ENCODE measurements around the gene ZNF219. TPM values are rescaled to one million over a fixed set of nuclear protein-coding genes. Genes with fewer than 3 reads are reported as not detected.

The ZNF219 gene
- total RNA-seq, 1 experiment from 2014 or later, result 6.0 TPM

GRCh38 chr14:21113369-21113768 is 14.9 kb upstream of the ZNF219 start:
- H3K9ac ChIP-seq (ENCODE audit: low read length), result no peak overlapping the region
- no peak for ATAC-seq
- TF ChIP-seq, protein P1, sequence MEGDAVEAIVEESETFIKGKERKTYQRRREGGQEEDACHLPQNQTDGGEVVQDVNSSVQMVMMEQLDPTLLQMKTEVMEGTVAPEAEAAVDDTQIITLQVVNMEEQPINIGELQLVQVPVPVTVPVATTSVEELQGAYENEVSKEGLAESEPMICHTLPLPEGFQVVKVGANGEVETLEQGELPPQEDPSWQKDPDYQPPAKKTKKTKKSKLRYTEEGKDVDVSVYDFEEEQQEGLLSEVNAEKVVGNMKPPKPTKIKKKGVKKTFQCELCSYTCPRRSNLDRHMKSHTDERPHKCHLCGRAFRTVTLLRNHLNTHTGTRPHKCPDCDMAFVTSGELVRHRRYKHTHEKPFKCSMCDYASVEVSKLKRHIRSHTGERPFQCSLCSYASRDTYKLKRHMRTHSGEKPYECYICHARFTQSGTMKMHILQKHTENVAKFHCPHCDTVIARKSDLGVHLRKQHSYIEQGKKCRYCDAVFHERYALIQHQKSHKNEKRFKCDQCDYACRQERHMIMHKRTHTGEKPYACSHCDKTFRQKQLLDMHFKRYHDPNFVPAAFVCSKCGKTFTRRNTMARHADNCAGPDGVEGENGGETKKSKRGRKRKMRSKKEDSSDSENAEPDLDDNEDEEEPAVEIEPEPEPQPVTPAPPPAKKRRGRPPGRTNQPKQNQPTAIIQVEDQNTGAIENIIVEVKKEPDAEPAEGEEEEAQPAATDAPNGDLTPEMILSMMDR (conservative IDR thresholded peaks at IDR 0.05; ENCODE audit: low read depth, low read length), result no peak
- TF ChIP-seq EZH2 (IDR thresholded peaks at IDR 0.05; ENCODE audit: low read length, unreplicated experiment) (no peak), EZH2phosphoT487 (IDR thresholded peaks at IDR 0.05; ENCODE audit: borderline replicate concordance, low read length) (no peak)
- no peaks in the 10 kb centered on the region for H3F3A ChIP-seq (ENCODE audit: low read length, unreplicated experiment)
- intact Hi-C loops (cut with micrococcal nuclease), result no loop called here
- no peaks in the 10 kb centered on the region for H3K36me3 ChIP-seq (ENCODE audit: low read depth, low read length)
- no peak overlapping the region for H3K27ac ChIP-seq (ENCODE audit: low read length)
- no TSS peak for BruUV-seq (replicated peaks)
- H3K79me2 ChIP-seq (ENCODE audit: low read length), result no peaks in the 10 kb centered on the region
- no peaks in the 10 kb centered on the region for H3K9me2 ChIP-seq (replicated peaks; ENCODE audit: low read length)
- no peak overlapping the region for H3K4me3 ChIP-seq (ENCODE audit: low read length)
- no peaks in the 10 kb centered on the region for H3K27me3 ChIP-seq (ENCODE audit: low read length)
- H2AFZ ChIP-seq (ENCODE audit: low read length), result no peak overlapping the region
- H4K20me1 ChIP-seq (ENCODE audit: low read length), result no peaks in the 10 kb centered on the region
- no peaks in the 10 kb centered on the region for H3K4me1 ChIP-seq (ENCODE audit: insufficient read depth, low read length)
- DNase-seq, result no peak
- no peaks in the 10 kb centered on the region for H3K9me3 ChIP-seq (ENCODE audit: low read length)
- ChIA-PET POLR2A (ENCODE audit: unreplicated experiment) (no interaction called here), CTCF (no interaction called here)
- no peak overlapping the region for H3K4me2 ChIP-seq (ENCODE audit: low read length)

GRCh38 chr14:21112255-21112654 is 13.8 kb upstream of the ZNF219 start:
- Histone ChIP-seq H4K20me1 (ENCODE audit: low read length) (no peaks in the 10 kb centered on the region), H3K9ac (ENCODE audit: low read length) (no peak overlapping the region), H2AFZ (ENCODE audit: low read length) (no peak overlapping the region), H3F3A (ENCODE audit: low read length, unreplicated experiment) (no peaks in the 10 kb centered on the region), H3K9me3 (ENCODE audit: low read length) (no peaks in the 10 kb centered on the region), H3K27me3 (ENCODE audit: low read length) (no peaks in the 10 kb centered on the region), H3K4me1 (ENCODE audit: insufficient read depth, low read length) (peaks cover 2% of the 10 kb centered on the region; the same call in 1 of the 2 replicates), H3K36me3 (ENCODE audit: low read depth, low read length) (no peaks in the 10 kb centered on the region), H3K4me2 (ENCODE audit: low read length) (no peak overlapping the region), H3K79me2 (ENCODE audit: low read length) (no peaks in the 10 kb centered on the region), H3K4me3 (ENCODE audit: low read length) (no peak overlapping the region), H3K9me2 (replicated peaks; ENCODE audit: low read length) (no peaks in the 10 kb centered on the region), H3K27ac (ENCODE audit: low read length) (no peak overlapping the region)
- TF ChIP-seq EZH2phosphoT487 (IDR thresholded peaks at IDR 0.05; ENCODE audit: borderline replicate concordance, low read length) (no peak), EZH2 (IDR thresholded peaks at IDR 0.05; ENCODE audit: low read length, unreplicated experiment) (no peak)
- TF ChIP-seq, protein P1 (conservative IDR thresholded peaks at IDR 0.05; ENCODE audit: low read depth, low read length), result no peak
- ATAC-seq, result no peak
- POLR2A ChIA-PET (ENCODE audit: unreplicated experiment), result no interaction called here
- CTCF ChIA-PET, result no interaction called here
- BruUV-seq (replicated peaks), result no TSS peak
- intact Hi-C loops (cut with micrococcal nuclease), result no loop called here
- no peak for DNase-seq

DNA sequence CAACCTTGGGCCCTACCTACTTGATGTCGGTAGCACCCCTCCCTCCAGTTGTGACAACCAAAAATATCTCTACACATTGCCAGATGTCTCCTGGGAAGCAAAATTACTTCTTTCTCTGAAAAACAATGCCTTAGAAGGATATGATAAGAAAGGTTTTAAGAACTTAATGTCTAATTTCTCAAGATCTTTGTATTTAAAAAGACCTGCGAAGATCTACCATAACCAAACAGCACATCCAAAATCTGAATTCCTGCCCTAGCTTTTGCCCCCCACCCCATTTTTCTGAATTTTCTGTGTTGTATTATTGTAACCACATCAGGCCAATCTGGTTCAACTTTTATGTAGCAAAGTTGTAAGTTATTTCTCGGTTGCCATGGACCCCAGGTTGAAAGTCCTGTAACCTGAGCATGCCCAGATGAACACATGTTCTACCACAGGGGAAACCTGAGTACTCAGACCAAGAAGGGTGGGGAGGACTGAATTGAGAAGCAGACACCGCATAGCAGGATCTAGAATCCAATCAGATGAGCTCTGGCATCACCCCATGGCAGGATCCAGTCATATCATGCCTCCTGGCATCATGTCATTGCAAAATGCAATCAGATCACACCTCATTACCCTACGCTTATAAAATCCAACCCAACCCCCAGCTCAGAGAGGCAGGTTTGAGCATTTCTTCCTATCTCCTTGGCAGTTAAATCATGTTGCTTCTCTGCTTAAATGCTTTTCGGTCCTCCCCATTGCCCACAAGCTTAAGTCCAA is 11.1 kb upstream of the ZNF219 start:
- Histone ChIP-seq H3K79me2 (ENCODE audit: low read length) (no peaks in the 10 kb centered on the region), H2AFZ (ENCODE audit: low read length) (no peak overlapping the region), H4K20me1 (ENCODE audit: low read length) (no peaks in the 10 kb centered on the region), H3K4me1 (ENCODE audit: insufficient read depth, low read length) (peaks cover 16% of the 10 kb centered on the region; the same call in 1 of the 2 replicates), H3K9ac (ENCODE audit: low read length) (no peak overlapping the region), H3K27me3 (ENCODE audit: low read length) (no peaks in the 10 kb centered on the region), H3K27ac (ENCODE audit: low read length) (no peak overlapping the region), H3K4me2 (ENCODE audit: low read length) (no peak overlapping the region), H3F3A (ENCODE audit: low read length, unreplicated experiment) (no peaks in the 10 kb centered on the region), H3K4me3 (ENCODE audit: low read length) (no peak overlapping the region), H3K36me3 (ENCODE audit: low read depth, low read length) (no peaks in the 10 kb centered on the region), H3K9me2 (replicated peaks; ENCODE audit: low read length) (no peaks in the 10 kb centered on the region), H3K9me3 (ENCODE audit: low read length) (no peaks in the 10 kb centered on the region)
- intact Hi-C loops (cut with micrococcal nuclease), result no loop called here
- POLR2A ChIA-PET (ENCODE audit: unreplicated experiment), result no interaction called here
- TF ChIP-seq, protein P1 (conservative IDR thresholded peaks at IDR 0.05; ENCODE audit: low read depth, low read length), result no peak
- BruUV-seq (replicated peaks), result no TSS peak
- DNase-seq (peak; percentile 10), ATAC-seq (no peak)
- CTCF ChIA-PET, result no interaction called here
